Measurements from ENCODE around the gene SLC6A6. TPM values are rescaled to one million over a fixed set of nuclear protein-coding genes. Genes with fewer than 3 reads are reported as not detected.
A peak's percentile ranks its signal among the peaks of the same experiment; 100 is the strongest.
"Not testable (repeated sequence)": the region's sequence is repeated elsewhere in the genome, so short reads cannot be mapped to it uniquely, and the experiment has no call there.

Gene SLC6A6
- total RNA-seq, 1 donor from 2014 or later, result 5.7 TPM

- H3K9ac ChIP-seq (ENCODE audit: low read depth in 1 of 3, low read length in 3 of 3), result peak overlapping the region in 2 of 3 donors; percentile 61 to 73
- no peaks in the 10 kb centered on the region for H3K27me3 ChIP-seq (ENCODE audit: control insufficient read depth in 3 of 3, insufficient read depth in 3 of 3, low read length in 3 of 3)
- H3K4me1 ChIP-seq (ENCODE audit: control insufficient read depth in 3 of 3, insufficient read depth in 3 of 3, low read length in 3 of 3), result peaks cover 70 to 83% (median 81%) of the 10 kb centered on the region in 3 donors
- H3K4me3 ChIP-seq (ENCODE audit: low read length in 3 of 3), result no peak overlapping the region
- no peaks in the 10 kb centered on the region for H3K9me3 ChIP-seq (ENCODE audit: control insufficient read depth in 3 of 3, low read length in 3 of 3)
- no peaks in the 10 kb centered on the region for H3K36me3 ChIP-seq (ENCODE audit: control insufficient read depth in 3 of 3, insufficient read depth in 3 of 3, low read length in 3 of 3)
- peak overlapping the region; percentile 91 for H3K27ac ChIP-seq (ENCODE audit: low read depth, low read length)
Measured at GRCh38 chr3:14433106-14433505, 30.7 kb downstream of the SLC6A6 start.

GRCh38 chr3:14434126-14434497, 31.7 kb downstream of the SLC6A6 start:
- Histone ChIP-seq H3K4me1 (ENCODE audit: control insufficient read depth in 3 of 3, insufficient read depth in 3 of 3, low read length in 3 of 3) (peaks cover 70 to 83% (median 81%) of the 10 kb centered on the region in 3 donors), H3K27ac (ENCODE audit: low read depth, low read length) (peak overlapping the region; percentile 75), H3K36me3 (ENCODE audit: control insufficient read depth in 3 of 3, insufficient read depth in 3 of 3, low read length in 3 of 3) (no peaks in the 10 kb centered on the region), H3K27me3 (ENCODE audit: control insufficient read depth in 3 of 3, insufficient read depth in 3 of 3, low read length in 3 of 3) (no peaks in the 10 kb centered on the region), H3K9ac (ENCODE audit: low read depth in 1 of 3, low read length in 3 of 3) (peak overlapping the region in 2 of 3 donors; percentile 45 to 78), H3K4me3 (ENCODE audit: low read length in 3 of 3) (peak overlapping the region in 1 of 3 donors; percentile 25), H3K9me3 (ENCODE audit: control insufficient read depth in 3 of 3, low read length in 3 of 3) (no peaks in the 10 kb centered on the region)

DNA sequence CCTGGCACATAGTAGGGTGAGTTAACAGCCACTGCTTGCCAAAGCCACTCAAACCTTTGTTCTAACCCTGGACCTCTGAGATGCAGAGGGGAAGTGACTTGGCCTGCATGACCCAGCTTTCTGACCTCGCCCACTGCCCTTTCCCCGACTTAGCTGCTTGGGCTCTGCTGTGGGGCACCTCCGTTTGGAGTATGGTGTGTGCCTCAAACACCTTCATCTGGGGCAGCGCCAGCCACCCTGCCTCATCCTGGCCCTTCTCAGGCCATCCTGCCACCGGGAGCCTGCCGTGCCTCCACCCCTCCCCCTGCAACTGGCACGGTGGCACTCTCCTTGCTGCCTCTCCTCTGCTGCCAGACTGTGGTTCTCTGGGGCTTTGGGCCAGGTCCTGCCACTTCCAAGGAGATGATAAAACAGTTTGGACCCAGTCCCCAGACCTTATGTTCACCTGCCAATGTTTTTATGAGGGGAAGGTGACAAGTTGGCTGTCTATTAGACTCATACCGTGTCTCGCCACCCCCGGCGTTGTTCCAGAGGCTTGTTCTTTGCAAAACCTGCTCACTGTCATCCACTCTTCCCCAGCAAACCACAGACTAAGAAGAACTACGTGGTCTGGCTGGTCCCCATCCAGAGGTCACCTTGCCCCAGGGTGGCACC, 32.2 kb downstream of the SLC6A6 start:
- Histone ChIP-seq H3K4me3 (ENCODE audit: low read length in 3 of 3) (peak overlapping the region in 2 of 3 donors; percentile 25 to 41), H3K4me1 (ENCODE audit: control insufficient read depth in 3 of 3, insufficient read depth in 3 of 3, low read length in 3 of 3) (peaks cover 70 to 83% (median 81%) of the 10 kb centered on the region in 3 donors), H3K27ac (ENCODE audit: low read depth, low read length) (peak overlapping the region; percentile 75), H3K9me3 (ENCODE audit: control insufficient read depth in 3 of 3, low read length in 3 of 3) (no peaks in the 10 kb centered on the region), H3K27me3 (ENCODE audit: control insufficient read depth in 3 of 3, insufficient read depth in 3 of 3, low read length in 3 of 3) (no peaks in the 10 kb centered on the region), H3K9ac (ENCODE audit: low read depth in 1 of 3, low read length in 3 of 3) (peak overlapping the region; percentile 45 to 78 (median 51)), H3K36me3 (ENCODE audit: control insufficient read depth in 3 of 3, insufficient read depth in 3 of 3, low read length in 3 of 3) (no peaks in the 10 kb centered on the region)

- Histone ChIP-seq H3K4me1 (ENCODE audit: control insufficient read depth in 3 of 3, insufficient read depth in 3 of 3, low read length in 3 of 3) (peaks cover 74 to 83% (median 83%) of the 10 kb centered on the region in 3 donors), H3K9me3 (ENCODE audit: control insufficient read depth in 3 of 3, low read length in 3 of 3) (no peaks in the 10 kb centered on the region), H3K36me3 (ENCODE audit: control insufficient read depth in 3 of 3, insufficient read depth in 3 of 3, low read length in 3 of 3) (no peaks in the 10 kb centered on the region), H3K27me3 (ENCODE audit: control insufficient read depth in 3 of 3, insufficient read depth in 3 of 3, low read length in 3 of 3) (no peaks in the 10 kb centered on the region), H3K27ac (ENCODE audit: low read depth, low read length) (peak overlapping the region; percentile 75), H3K4me3 (ENCODE audit: low read length in 3 of 3) (peak overlapping the region in 2 of 3 donors; percentile 6 to 41), H3K9ac (ENCODE audit: low read depth in 1 of 3, low read length in 3 of 3) (peak overlapping the region; percentile 45 to 78 (median 51))
Measured at GRCh38 chr3:14435175-14436014, 33.0 kb downstream of the SLC6A6 start.

- Histone ChIP-seq H3K27ac (ENCODE audit: low read depth, low read length) (no peak overlapping the region), H3K4me3 (ENCODE audit: low read length in 3 of 3) (no peak overlapping the region), H3K36me3 (ENCODE audit: control insufficient read depth in 3 of 3, insufficient read depth in 3 of 3, low read length in 3 of 3) (no peaks in the 10 kb centered on the region), H3K4me1 (ENCODE audit: control insufficient read depth in 3 of 3, insufficient read depth in 3 of 3, low read length in 3 of 3) (peaks cover 66 to 82% (median 81%) of the 10 kb centered on the region in 3 donors), H3K9ac (ENCODE audit: low read depth in 1 of 3, low read length in 3 of 3) (peak overlapping the region in 1 of 3 donors; percentile 19), H3K27me3 (ENCODE audit: control insufficient read depth in 3 of 3, insufficient read depth in 3 of 3, low read length in 3 of 3) (no peaks in the 10 kb centered on the region), H3K9me3 (ENCODE audit: control insufficient read depth in 3 of 3, low read length in 3 of 3) (no peaks in the 10 kb centered on the region)
Measured at GRCh38 chr3:14436954-14437281, 34.5 kb downstream of the SLC6A6 start.

DNA sequence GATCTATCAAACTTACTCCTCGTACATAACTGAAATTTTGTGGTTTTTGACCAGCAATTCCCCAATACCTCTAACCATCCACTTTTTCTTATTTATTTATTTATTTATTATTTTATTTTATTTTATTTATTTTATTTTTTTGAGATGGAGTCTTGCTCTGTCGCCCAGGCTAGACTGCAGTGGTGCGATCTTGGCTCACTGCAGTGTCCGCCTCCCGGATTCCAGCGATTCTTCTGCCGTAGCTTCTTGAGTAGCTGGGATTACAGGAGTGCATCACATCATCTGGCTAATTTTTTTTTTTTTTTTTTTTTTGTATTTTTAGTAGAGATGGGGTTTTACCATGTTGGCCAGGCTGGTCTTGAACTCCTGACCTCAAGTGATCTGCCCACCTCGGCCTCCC, 35.3 kb downstream of the SLC6A6 start:
- not testable (repeated sequence) for H3K27me3 ChIP-seq (ENCODE audit: control insufficient read depth in 3 of 3, insufficient read depth in 3 of 3, low read length in 3 of 3); H3K27ac ChIP-seq (ENCODE audit: low read depth, low read length); H3K36me3 ChIP-seq (ENCODE audit: control insufficient read depth in 3 of 3, insufficient read depth in 3 of 3, low read length in 3 of 3); H3K4me3 ChIP-seq (ENCODE audit: low read length in 3 of 3); H3K9me3 ChIP-seq (ENCODE audit: control insufficient read depth in 3 of 3, low read length in 3 of 3); H3K9ac ChIP-seq (ENCODE audit: low read depth in 1 of 3, low read length in 3 of 3)
- H3K4me1 ChIP-seq (ENCODE audit: control insufficient read depth in 3 of 3, insufficient read depth in 3 of 3, low read length in 3 of 3), result peaks cover 58 to 76% (median 74%) of the 10 kb centered on the region in 3 donors

- Histone ChIP-seq H3K27ac (ENCODE audit: low read depth, low read length) (no peak overlapping the region), H3K4me3 (ENCODE audit: low read length in 3 of 3) (no peak overlapping the region), H3K9ac (ENCODE audit: low read depth in 1 of 3, low read length in 3 of 3) (peak overlapping the region in 1 of 3 donors; percentile 45), H3K9me3 (ENCODE audit: control insufficient read depth in 3 of 3, low read length in 3 of 3) (no peaks in the 10 kb centered on the region), H3K4me1 (ENCODE audit: control insufficient read depth in 3 of 3, insufficient read depth in 3 of 3, low read length in 3 of 3) (peaks cover 53 to 71% (median 68%) of the 10 kb centered on the region in 3 donors), H3K27me3 (ENCODE audit: control insufficient read depth in 3 of 3, insufficient read depth in 3 of 3, low read length in 3 of 3) (no peaks in the 10 kb centered on the region), H3K36me3 (ENCODE audit: control insufficient read depth in 3 of 3, insufficient read depth in 3 of 3, low read length in 3 of 3) (no peaks in the 10 kb centered on the region)
Measured at GRCh38 chr3:14438262-14438661, 35.9 kb downstream of the SLC6A6 start.

DNA sequence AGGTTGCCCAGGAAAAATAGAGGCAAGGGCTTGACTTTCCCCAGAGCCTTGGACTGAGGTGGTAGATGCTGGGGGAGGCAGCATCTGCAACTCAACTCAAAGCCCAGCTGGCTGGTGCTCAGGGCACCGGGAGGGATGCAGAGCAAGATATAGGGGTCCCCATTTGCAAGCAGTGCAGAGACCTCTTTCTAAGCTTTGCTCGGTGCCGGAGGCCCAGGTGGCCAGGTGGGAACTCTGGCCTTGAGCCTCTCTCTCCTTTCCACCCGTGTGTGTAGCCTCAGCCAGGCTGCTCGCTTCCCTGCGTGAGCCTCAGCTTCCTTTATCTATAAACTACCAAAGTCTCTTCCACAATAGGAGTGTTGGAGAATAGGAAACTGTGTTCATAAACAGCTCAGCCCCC, 36.5 kb downstream of the SLC6A6 start:
- Histone ChIP-seq H3K4me3 (ENCODE audit: low read length in 3 of 3) (peak overlapping the region in 1 of 3 donors; percentile 45), H3K27ac (ENCODE audit: low read depth, low read length) (no peak overlapping the region), H3K9me3 (ENCODE audit: control insufficient read depth in 3 of 3, low read length in 3 of 3) (no peaks in the 10 kb centered on the region), H3K36me3 (ENCODE audit: control insufficient read depth in 3 of 3, insufficient read depth in 3 of 3, low read length in 3 of 3) (peaks cover 0 to 5% (median 2%) of the 10 kb centered on the region in 3 donors), H3K27me3 (ENCODE audit: control insufficient read depth in 3 of 3, insufficient read depth in 3 of 3, low read length in 3 of 3) (no peaks in the 10 kb centered on the region), H3K4me1 (ENCODE audit: control insufficient read depth in 3 of 3, insufficient read depth in 3 of 3, low read length in 3 of 3) (peaks cover 48 to 66% (median 62%) of the 10 kb centered on the region in 3 donors), H3K9ac (ENCODE audit: low read depth in 1 of 3, low read length in 3 of 3) (peak overlapping the region in 1 of 3 donors; percentile 45)

- Histone ChIP-seq H3K4me3 (ENCODE audit: low read length in 3 of 3) (peak overlapping the region in 1 of 3 donors; percentile 45), H3K27ac (ENCODE audit: low read depth, low read length) (no peak overlapping the region), H3K36me3 (ENCODE audit: control insufficient read depth in 3 of 3, insufficient read depth in 3 of 3, low read length in 3 of 3) (peaks cover 0 to 5% (median 2%) of the 10 kb centered on the region in 3 donors), H3K9ac (ENCODE audit: low read depth in 1 of 3, low read length in 3 of 3) (peak overlapping the region in 1 of 3 donors; percentile 33), H3K9me3 (ENCODE audit: control insufficient read depth in 3 of 3, low read length in 3 of 3) (no peaks in the 10 kb centered on the region), H3K27me3 (ENCODE audit: control insufficient read depth in 3 of 3, insufficient read depth in 3 of 3, low read length in 3 of 3) (no peaks in the 10 kb centered on the region), H3K4me1 (ENCODE audit: control insufficient read depth in 3 of 3, insufficient read depth in 3 of 3, low read length in 3 of 3) (peaks cover 41 to 59% (median 55%) of the 10 kb centered on the region in 3 donors)
Measured at GRCh38 chr3:14439501-14440167, 37.2 kb downstream of the SLC6A6 start.

Data from skeletal muscle tissue (tissue), 4 donors.